HTERT RPE-1 (cell line): Measurements from ENCODE around the gene TRPC3.

Experiments
- in situ Hi-C: fragments of 300-500 bp; cut with MboI; formaldehyde crosslinking; loops from 4 replicates; pipeline ENCODE4 v1.14.3; 2020; ENCODE audit warnings: low sequenced_read_pairs

TRPC3 gene

GRCh38 chr4:121877041-121877773 lies 74.7 kb downstream of the TRPC3 start:
- in situ Hi-C loops: no loop called here

- in situ Hi-C loops: no loop called here
Observed at GRCh38 chr4:121876070-121876469, 75.8 kb downstream of the TRPC3 start.

- in situ Hi-C loops: no loop called here
Observed at GRCh38 chr4:121875652-121876051, 76.2 kb downstream of the TRPC3 start.

- in situ Hi-C loops: no loop called here
Observed at GRCh38 chr4:121873604-121874003, 78.3 kb downstream of the TRPC3 start.

- in situ Hi-C loops: no loop called here
Observed at GRCh38 chr4:121869841-121870822, 81.7 kb downstream of the TRPC3 start, which contains the start of gene BBS7. TSS of gene BBS7 (minus strand) at chr4:121870474. CDS start at chr4:121870313, 161 bp downstream.

DNA sequence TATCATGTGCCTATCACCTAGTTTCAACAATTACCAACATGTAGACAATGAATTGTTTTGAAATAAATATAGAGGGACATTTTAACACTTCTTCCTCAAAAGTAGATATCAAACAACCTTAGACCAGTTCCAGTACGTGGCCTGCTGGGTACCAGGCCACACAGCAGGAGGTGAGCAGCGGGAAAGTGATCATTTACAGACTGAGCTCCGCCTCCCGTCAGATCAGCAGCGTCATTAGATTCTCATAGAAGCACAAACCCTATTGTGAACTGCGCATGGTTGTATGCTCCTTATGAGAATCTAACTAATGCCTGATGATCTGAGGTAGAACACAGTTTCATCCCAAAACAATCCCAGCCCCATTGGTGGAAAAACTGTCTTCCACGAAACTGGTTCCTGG lies 88.1 kb downstream of the TRPC3 start:
- in situ Hi-C loops: no loop called here

- in situ Hi-C loops: no loop called here
Observed at GRCh38 chr4:121861426-121861825, 90.4 kb downstream of the TRPC3 start.

DNA sequence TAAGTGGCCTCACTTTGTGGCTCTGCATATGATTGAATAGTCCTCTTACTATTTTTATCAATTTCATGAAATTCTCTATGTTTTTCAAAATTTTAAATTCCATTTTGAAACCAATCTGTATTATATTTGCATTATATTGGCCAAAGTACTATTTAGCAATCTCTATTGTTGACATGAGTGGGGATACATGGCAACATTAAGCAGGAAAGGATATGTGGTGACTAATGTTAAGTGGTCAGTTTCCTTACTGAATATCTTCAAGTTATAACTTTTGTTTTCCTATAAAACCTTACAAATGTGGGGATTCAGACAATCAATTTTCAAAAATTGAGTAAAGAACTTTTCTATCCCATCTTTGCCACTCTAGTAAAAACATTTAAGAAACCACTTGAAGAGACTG lies 91.7 kb downstream of the TRPC3 start:
- in situ Hi-C loops: no loop called here

GRCh38 chr4:121851354-121851753 lies 100.5 kb downstream of the TRPC3 start:
- in situ Hi-C loops: no loop called here

- in situ Hi-C loops: no loop called here
Observed at GRCh38 chr4:121846662-121847061, 105.2 kb downstream of the TRPC3 start.

- in situ Hi-C loops: no loop called here
Observed at GRCh38 chr4:121842862-121843261, 109.0 kb downstream of the TRPC3 start.

DNA sequence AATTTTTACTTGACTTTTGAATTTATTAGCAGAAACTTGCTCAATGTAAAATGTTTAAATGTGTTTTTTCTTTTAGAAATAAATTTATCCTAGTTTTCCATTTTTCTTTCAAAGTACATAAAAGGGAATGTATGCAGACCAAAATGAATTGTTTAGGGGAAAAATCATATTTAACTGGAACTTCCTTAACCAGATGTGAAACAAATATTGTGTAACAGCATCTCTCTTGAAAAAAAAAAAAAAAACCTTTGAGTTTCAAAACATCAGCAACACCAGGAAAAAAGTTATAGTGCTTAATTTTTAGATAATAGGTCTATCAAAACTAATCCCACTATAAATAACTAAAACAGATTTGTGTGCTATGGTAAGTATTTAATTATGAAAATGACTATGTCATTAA lies 113.7 kb downstream of the TRPC3 start:
- in situ Hi-C loops: no loop called here

- in situ Hi-C loops: no loop called here
Observed at GRCh38 chr4:121829511-121829910, 122.3 kb downstream of the TRPC3 start.
